MM.1S (cell line): ENCODE data around the gene ELF4.

ENCODE experiments used
- DNase-seq: peaks from one replicate; pipeline ENCODE4 v3.0.0-alpha.2; 2015
- H2AFZ ChIP-seq: fragments of 300-600 bp; sonication (generic); 2 replicates; pipeline ENCODE4 v1.6.0; 2016; ENCODE audit warnings: antibody characterized with exemption, low read length
- H3F3A ChIP-seq: fragments of 300-600 bp; sonication (generic); 2 replicates; pipeline ENCODE4 v1.6.1; 2016; ENCODE audit warnings: mild to moderate bottlenecking, antibody characterized with exemption, low read length, moderate library complexity, mixed read lengths; ENCODE audit not compliant: insufficient read depth
- H3K27ac ChIP-seq: fragments of 300-600 bp; sonication (generic); 2 replicates; pipeline ENCODE4 v1.5.1; 2016; ENCODE audit warnings: mild to moderate bottlenecking, low read length
- H3K27me3 ChIP-seq: fragments of 300-600 bp; sonication (generic); replicated peaks from 2 replicates; pipeline ENCODE4 v1.6.0; 2016; ENCODE audit warnings: low read length; ENCODE audit not compliant: insufficient read depth
- H3K36me3 ChIP-seq: fragments of 300-600 bp; sonication (generic); replicated peaks from 2 replicates; pipeline ENCODE4 v1.6.1; 2016; ENCODE audit warnings: mild to moderate bottlenecking, low read length, mixed read lengths; ENCODE audit not compliant: insufficient read depth
- H3K4me1 ChIP-seq: fragments of 300-600 bp; sonication (generic); 2 replicates; pipeline ENCODE4 v1.6.1; 2016; ENCODE audit warnings: low read length, mixed read lengths
- H3K4me2 ChIP-seq: fragments of 300-600 bp; sonication (generic); 2 replicates; pipeline ENCODE4 v1.6.0; 2016; ENCODE audit warnings: low read depth, low read length
- H3K4me3 ChIP-seq: fragments of 300-600 bp; sonication (generic); 2 replicates; pipeline ENCODE4 v1.5.1; 2016; ENCODE audit warnings: low read length, mixed read lengths
- H3K79me2 ChIP-seq: fragments of 300-600 bp; sonication (generic); 2 replicates; pipeline ENCODE4 v1.6.1; 2016; ENCODE audit warnings: mixed run types, low read length, mixed read lengths
- H3K9ac ChIP-seq: fragments of 300-600 bp; sonication (generic); 2 replicates; pipeline ENCODE4 v1.6.1; 2016; ENCODE audit warnings: low read length, mixed read lengths
- H3K9me2 ChIP-seq: fragments of 300-600 bp; sonication (generic); replicated peaks from 2 replicates; pipeline ENCODE4 v1.6.1; 2016; ENCODE audit warnings: mild to moderate bottlenecking, low read length, mixed read lengths; ENCODE audit not compliant: insufficient read depth
- H3K9me3 ChIP-seq: fragments of 300-600 bp; sonication (generic); replicated peaks from 2 replicates; pipeline ENCODE4 v1.6.1; 2016; ENCODE audit warnings: mild to moderate bottlenecking, low read length, mixed read lengths; ENCODE audit not compliant: insufficient read depth
- H4K20me1 ChIP-seq: fragments of 300-600 bp; sonication (generic); 2 replicates; pipeline ENCODE4 v1.6.1; 2016; ENCODE audit warnings: mild to moderate bottlenecking, low read length, moderate library complexity, mixed read lengths; ENCODE audit not compliant: insufficient read depth
- EZH2 ChIP-seq: fragments of 300-600 bp; sonication (generic); optimal IDR thresholded peaks from 2 replicates; pipeline ENCODE3; 2017; ENCODE audit warnings: low read depth, mild to moderate bottlenecking, antibody characterized with exemption, low read length, mixed read lengths
- EZH2phosphoT487 ChIP-seq: fragments of 300-600 bp; sonication (generic); IDR thresholded peaks from 2 replicates; pipeline ENCODE4 v1.6.1; 2018; ENCODE audit warnings: antibody characterized with exemption, low read length
- TF ChIP-seq, protein P1 (sequence below): fragments of 300-600 bp; sonication (generic); IDR thresholded peaks from 2 replicates; pipeline ENCODE4 v1.5.1; 2016; ENCODE audit warnings: antibody characterized with exemption, low read length, mixed read lengths

The ELF4 gene

DNA sequence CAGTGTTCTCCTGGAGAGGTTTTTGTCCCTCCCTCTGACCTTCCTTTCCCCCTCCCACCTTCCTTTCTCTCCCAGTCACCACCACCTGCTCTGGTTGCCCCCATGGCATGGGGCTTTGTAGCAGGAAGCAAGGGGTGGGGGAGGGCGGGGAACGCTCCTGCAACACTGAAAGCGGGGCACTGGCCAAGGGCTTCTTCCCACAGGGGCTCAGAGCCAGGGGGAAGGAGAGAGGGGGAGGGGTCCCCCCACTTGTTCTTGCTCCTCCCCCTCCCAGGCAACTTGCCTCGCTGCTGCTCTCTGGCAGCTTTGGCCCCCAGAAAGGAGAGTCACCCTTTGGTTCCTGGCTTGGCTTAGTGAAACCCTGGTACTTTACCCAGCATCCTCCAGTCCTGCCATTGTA lies 79.5 kb downstream of the ELF4 start:
- no peaks in the 10 kb centered on the region for H3K36me3 ChIP-seq
- DNase-seq: no peak
- no peaks in the 10 kb centered on the region for H3F3A ChIP-seq
- H3K27me3 ChIP-seq: no peaks in the 10 kb centered on the region
- no peak overlapping the region for H2AFZ ChIP-seq
- no peaks in the 10 kb centered on the region for H3K9me2 ChIP-seq
- no peaks in the 10 kb centered on the region for H4K20me1 ChIP-seq
- H3K4me2 ChIP-seq: no peak overlapping the region
- H3K9me3 ChIP-seq: no peaks in the 10 kb centered on the region
- no peak overlapping the region for H3K4me3 ChIP-seq
- H3K4me1 ChIP-seq: no peaks in the 10 kb centered on the region
- no peak for TF ChIP-seq EZH2
- no peak overlapping the region for H3K27ac ChIP-seq
- H3K79me2 ChIP-seq: no peaks in the 10 kb centered on the region
- H3K9ac ChIP-seq: no peak overlapping the region

DNA sequence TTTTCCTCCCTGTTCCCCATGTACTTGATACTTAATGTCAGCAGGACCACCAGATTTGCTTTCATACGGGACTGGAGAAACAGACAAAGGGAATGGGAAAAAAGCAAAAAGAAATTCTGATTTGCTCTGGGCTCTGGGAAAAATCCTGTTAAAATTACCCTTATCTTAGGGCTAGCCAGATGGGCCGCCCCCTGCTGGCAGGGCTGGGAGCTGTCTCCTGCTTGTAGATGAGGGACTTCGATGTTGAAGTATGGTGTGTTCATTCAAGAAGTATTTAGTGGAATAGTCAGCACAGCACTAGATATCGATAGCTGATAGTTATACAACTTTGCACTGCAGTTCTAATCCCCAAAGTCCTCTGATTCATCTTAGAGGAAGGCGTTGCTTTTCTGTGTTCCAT lies 82.1 kb downstream of the ELF4 start:
- DNase-seq: peak; percentile 45
- Histone ChIP-seq H3K4me2 (peak overlapping the region; percentile 43; the same call in 1 of the 2 replicates), H2AFZ (peak overlapping the region; percentile 44; the same call in 1 of the 2 replicates), H4K20me1 (no peaks in the 10 kb centered on the region), H3F3A (no peaks in the 10 kb centered on the region), H3K79me2 (no peaks in the 10 kb centered on the region), H3K9ac (no peak overlapping the region), H3K9me2 (no peaks in the 10 kb centered on the region), H3K27ac (no peak overlapping the region), H3K36me3 (no peaks in the 10 kb centered on the region), H3K4me1 (peaks cover 4% of the 10 kb centered on the region; the same call in 1 of the 2 replicates), H3K27me3 (no peaks in the 10 kb centered on the region), H3K4me3 (no peak overlapping the region; the same call in 1 of the 2 replicates), H3K9me3 (no peaks in the 10 kb centered on the region)
- TF ChIP-seq, protein P1, sequence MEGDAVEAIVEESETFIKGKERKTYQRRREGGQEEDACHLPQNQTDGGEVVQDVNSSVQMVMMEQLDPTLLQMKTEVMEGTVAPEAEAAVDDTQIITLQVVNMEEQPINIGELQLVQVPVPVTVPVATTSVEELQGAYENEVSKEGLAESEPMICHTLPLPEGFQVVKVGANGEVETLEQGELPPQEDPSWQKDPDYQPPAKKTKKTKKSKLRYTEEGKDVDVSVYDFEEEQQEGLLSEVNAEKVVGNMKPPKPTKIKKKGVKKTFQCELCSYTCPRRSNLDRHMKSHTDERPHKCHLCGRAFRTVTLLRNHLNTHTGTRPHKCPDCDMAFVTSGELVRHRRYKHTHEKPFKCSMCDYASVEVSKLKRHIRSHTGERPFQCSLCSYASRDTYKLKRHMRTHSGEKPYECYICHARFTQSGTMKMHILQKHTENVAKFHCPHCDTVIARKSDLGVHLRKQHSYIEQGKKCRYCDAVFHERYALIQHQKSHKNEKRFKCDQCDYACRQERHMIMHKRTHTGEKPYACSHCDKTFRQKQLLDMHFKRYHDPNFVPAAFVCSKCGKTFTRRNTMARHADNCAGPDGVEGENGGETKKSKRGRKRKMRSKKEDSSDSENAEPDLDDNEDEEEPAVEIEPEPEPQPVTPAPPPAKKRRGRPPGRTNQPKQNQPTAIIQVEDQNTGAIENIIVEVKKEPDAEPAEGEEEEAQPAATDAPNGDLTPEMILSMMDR: peak; percentile 79
- TF ChIP-seq EZH2 (no peak), EZH2phosphoT487 (no peak)

DNA sequence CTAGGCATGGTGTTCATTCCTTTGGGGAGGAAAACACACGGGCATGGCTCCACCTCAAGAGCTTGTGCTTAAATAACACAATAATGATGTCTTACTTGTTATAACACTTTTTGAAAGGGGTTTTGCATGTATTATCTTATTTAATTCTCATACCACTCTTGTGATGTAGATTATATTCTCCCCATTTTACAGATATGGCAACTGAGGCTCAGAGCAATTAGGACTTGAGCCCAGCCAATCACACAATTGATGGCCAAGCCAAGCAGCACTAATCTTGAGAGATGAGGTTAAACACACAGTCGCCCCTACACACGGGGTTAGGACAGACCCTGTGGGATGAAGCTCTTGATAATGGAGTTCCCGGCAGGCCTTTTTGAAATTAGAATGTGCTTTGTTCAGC lies 82.7 kb downstream of the ELF4 start:
- no peak for DNase-seq
- TF ChIP-seq EZH2phosphoT487 (no peak), EZH2 (no peak)
- TF ChIP-seq, protein P1: no peak
- Histone ChIP-seq H2AFZ (no peak overlapping the region), H3K36me3 (no peaks in the 10 kb centered on the region), H3K4me3 (no peak overlapping the region), H3K9me3 (no peaks in the 10 kb centered on the region), H4K20me1 (no peaks in the 10 kb centered on the region), H3K4me1 (peaks cover 4% of the 10 kb centered on the region; the same call in 1 of the 2 replicates), H3F3A (no peaks in the 10 kb centered on the region), H3K9me2 (no peaks in the 10 kb centered on the region), H3K4me2 (no peak overlapping the region), H3K27me3 (no peaks in the 10 kb centered on the region), H3K9ac (no peak overlapping the region), H3K27ac (no peak overlapping the region), H3K79me2 (no peaks in the 10 kb centered on the region)

DNA sequence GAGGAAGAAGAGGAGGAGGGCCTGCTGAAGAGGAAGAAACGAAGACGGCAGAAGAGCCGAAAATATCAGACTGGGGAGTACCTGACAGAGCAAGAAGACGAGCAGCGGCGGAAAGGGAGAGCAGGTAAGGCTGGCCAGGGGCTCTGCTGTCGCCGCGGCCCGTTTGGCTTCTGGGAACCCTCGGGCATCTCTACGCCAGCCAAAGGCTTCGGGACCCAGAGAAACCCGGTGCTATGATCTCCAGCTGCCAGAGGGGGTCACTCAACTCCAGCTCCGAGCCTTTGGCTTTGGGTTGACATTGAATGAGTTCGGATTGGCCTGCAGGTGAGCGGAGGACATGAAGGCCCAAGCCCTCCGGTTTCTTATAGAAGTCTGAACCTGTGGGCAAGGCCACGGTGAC lies 85.0 kb downstream of the ELF4 start:
- no peaks in the 10 kb centered on the region for H4K20me1 ChIP-seq
- H3K36me3 ChIP-seq: no peaks in the 10 kb centered on the region

More for the DNA sequence above, 85.0 kb downstream of the ELF4 start:
- H3K4me1 ChIP-seq: peaks cover 4% of the 10 kb centered on the region; the same call in 1 of the 2 replicates
- H2AFZ ChIP-seq: no peak overlapping the region
- no peaks in the 10 kb centered on the region for H3K79me2 ChIP-seq
- no peak for TF ChIP-seq EZH2phosphoT487
- H3K9me3 ChIP-seq: no peaks in the 10 kb centered on the region
- H3K27ac ChIP-seq: no peak overlapping the region
- no peaks in the 10 kb centered on the region for H3F3A ChIP-seq
- no peaks in the 10 kb centered on the region for H3K27me3 ChIP-seq
- no peak overlapping the region for H3K9ac ChIP-seq
- H3K4me3 ChIP-seq: no peak overlapping the region
- H3K4me2 ChIP-seq: no peak overlapping the region
- DNase-seq: no peak
- H3K9me2 ChIP-seq: no peaks in the 10 kb centered on the region
